Lower lobe of right lung (tissue), 2 donors: ENCODE results near the gene ABCC11. TPM values are rescaled to one million over a fixed set of nuclear protein-coding genes. Genes with fewer than 3 reads are reported as not detected.
"Not testable (repeated sequence)": the region's sequence is repeated elsewhere in the genome, so short reads cannot be mapped to it uniquely, and the experiment has no call there.

Experiments
- ATAC-seq, 2 donors: fragments of 200-7000 bp; cut with Tn5 transposase; one replicate each; pipeline ENCODE4 v1.9.1; 2020 to 2022; ENCODE audit warnings: mild to moderate bottlenecking in 2 of 2, moderate library complexity in 2 of 2
- DNase-seq: peaks from one replicate; pipeline ENCODE4 v3.0.0-alpha.2; 2020
- H3K27ac ChIP-seq: fragments of 200-600 bp; one replicate; pipeline ENCODE4 v1.8.0; 2022
- H3K27me3 ChIP-seq: fragments of 200-600 bp; one replicate; pipeline ENCODE4 v1.8.0; 2022; ENCODE audit warnings: low read depth
- H3K36me3 ChIP-seq: fragments of 200-600 bp; one replicate; pipeline ENCODE4 v1.8.0; 2022; ENCODE audit warnings: mild to moderate bottlenecking
- H3K4me1 ChIP-seq: fragments of 200-600 bp; one replicate; pipeline ENCODE4 v1.8.0; 2022
- H3K4me3 ChIP-seq: fragments of 200-600 bp; one replicate; pipeline ENCODE4 v1.8.0; 2022; ENCODE audit warnings: mild to moderate bottlenecking
- H3K9me3 ChIP-seq: fragments of 200-600 bp; one replicate; pipeline ENCODE4 v1.8.0; 2022
- CTCF ChIP-seq: fragments of 200-600 bp; IDR thresholded peaks from one replicate; pipeline ENCODE4 v1.8.0; 2022; ENCODE audit warnings: antibody characterized with exemption, mild to moderate bottlenecking
- intact Hi-C: fragments of 100-400 bp; cut with DNase I; formaldehyde crosslinking; loops from one replicate; pipeline ENCODE4 v1.11.0; 2022
- total RNA-seq: library from RNA; stranded (reverse); fragmentation: NEBNext Ultra II Directional; extraction: Animal tissue kit (Norgen Biotek cat#: 25700); gene quantifications from one replicate; pipeline ENCODE4 v1.2.1, GENCODE V29; 2021
- donor health status: DM: no; HTN: yes; CAD: no; lungs with severe emphysema.

Gene ABCC11
- total RNA-seq, 1 donor from 2014 or later = not detected

- Histone ChIP-seq H3K4me3 (no peak overlapping the region), H3K36me3 (no peaks in the 10 kb centered on the region), H3K9me3 (no peaks in the 10 kb centered on the region), H3K4me1 (no peaks in the 10 kb centered on the region), H3K27ac (no peak overlapping the region), H3K27me3 (no peaks in the 10 kb centered on the region)
- intact Hi-C loops = no loop called here
- no peak for TF ChIP-seq CTCF
- peak; percentile 57 to 74 for ATAC-seq
- no peak for DNase-seq
Observed at GRCh38 chr16:48188449-48189102, 58.8 kb downstream of the ABCC11 start.

DNA sequence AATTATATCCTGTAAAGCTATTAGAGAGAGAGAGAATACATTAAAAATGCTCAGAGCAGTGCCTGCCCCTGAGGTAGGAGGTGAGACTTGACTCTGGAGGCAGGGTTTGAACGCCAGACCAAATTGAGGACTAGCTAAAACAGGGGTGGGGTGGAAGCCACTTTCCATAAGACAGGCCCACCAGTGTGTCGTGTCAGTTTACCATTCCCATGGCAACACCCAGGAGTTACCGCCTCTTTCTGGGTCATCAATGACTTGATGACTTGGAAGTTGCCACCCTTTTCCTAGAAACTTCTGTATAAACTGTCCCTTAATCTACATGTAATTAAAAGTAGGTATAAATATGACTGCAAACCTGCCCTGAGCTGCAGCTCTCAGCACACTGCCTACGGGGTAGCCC lies 59.6 kb downstream of the ABCC11 start:
- Histone ChIP-seq H3K27ac (no peak overlapping the region), H3K9me3 (no peaks in the 10 kb centered on the region), H3K4me1 (no peaks in the 10 kb centered on the region), H3K36me3 (no peaks in the 10 kb centered on the region), H3K27me3 (no peaks in the 10 kb centered on the region), H3K4me3 (no peak overlapping the region)
- no peak for DNase-seq
- intact Hi-C loops = no loop called here
- no peak for TF ChIP-seq CTCF
- ATAC-seq = no peak

DNA sequence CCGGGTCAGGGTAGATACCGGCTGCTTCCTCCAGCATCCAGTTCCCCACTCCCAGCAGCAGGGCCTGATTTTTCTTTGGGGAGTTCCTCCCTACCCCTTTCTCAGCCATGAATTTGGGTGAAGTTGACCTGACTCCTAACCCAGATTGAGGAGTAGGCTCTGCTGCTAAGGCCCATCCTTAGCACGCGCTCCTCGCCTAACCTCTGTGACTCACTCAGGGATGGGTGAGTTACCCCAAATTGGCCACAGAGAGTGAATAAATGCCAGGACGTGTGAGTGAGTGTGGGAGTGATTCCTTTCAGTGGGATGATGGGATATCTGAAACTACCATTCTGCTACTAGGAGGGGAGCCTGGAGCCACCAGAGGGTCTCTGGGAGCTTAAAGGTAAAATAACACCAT lies 62.7 kb downstream of the ABCC11 start:
- Histone ChIP-seq H3K36me3 (no peaks in the 10 kb centered on the region), H3K27ac (no peak overlapping the region), H3K4me1 (no peaks in the 10 kb centered on the region), H3K9me3 (no peaks in the 10 kb centered on the region), H3K4me3 (no peak overlapping the region), H3K27me3 (no peaks in the 10 kb centered on the region)
- no peak for TF ChIP-seq CTCF
- ATAC-seq (no peak), DNase-seq (no peak)
- intact Hi-C loops = no loop called here

- DNase-seq (no peak), ATAC-seq (no peak)
- no peaks in the 10 kb centered on the region for H3K9me3 ChIP-seq
- no peak overlapping the region for H3K27ac ChIP-seq
- H3K4me1 ChIP-seq = no peaks in the 10 kb centered on the region
- no peaks in the 10 kb centered on the region for H3K27me3 ChIP-seq
- intact Hi-C loops = no loop called here
- TF ChIP-seq CTCF = no peak
- no peak overlapping the region for H3K4me3 ChIP-seq
- H3K36me3 ChIP-seq = no peaks in the 10 kb centered on the region
Observed at GRCh38 chr16:48182979-48183537, 64.3 kb downstream of the ABCC11 start.

DNA sequence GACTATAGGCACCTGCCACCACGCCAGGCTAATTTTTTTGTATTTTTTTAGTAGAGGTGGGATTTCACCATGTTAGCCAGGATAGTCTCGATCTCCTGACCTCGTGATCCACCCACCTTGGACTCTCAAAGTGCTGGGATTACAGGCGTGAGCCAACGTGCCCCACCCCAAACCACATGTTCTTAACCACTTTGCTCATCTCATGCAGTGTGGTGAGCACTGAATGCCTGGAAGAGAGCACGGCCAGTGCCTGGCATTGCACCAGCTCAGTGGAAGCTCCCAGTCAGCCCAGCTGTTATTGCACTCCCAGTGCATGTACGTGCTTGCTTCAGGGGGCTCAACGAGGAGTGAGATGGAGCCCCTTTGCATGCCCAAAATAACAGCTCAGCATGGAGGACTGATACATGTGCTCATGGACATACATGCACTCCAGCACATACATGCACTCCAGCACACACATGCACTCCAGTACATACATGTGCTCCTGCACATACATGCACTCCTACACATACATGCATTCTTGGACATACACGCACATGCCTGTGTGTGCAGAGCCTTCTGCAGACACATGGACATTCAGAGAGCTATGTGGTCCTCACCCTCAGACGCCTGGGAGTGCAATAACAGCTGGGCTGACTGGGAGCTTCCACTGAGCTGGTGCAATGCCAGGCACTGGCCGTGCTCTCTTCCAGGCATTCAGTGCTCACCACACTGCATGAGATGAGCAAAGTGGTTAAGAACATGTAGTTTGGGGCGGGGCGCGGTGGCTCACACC lies 65.4 kb downstream of the ABCC11 start:
- H3K27me3 ChIP-seq, ATAC-seq, DNase-seq, H3K9me3 ChIP-seq, H3K4me1 ChIP-seq, H3K36me3 ChIP-seq, intact Hi-C loops, H3K4me3 ChIP-seq, H3K27ac ChIP-seq: not testable (repeated sequence)
